Caco-2 (cell line): ENCODE results near the gene IL1RL2. TPM values are rescaled to one million over a fixed set of nuclear protein-coding genes. Genes with fewer than 3 reads are reported as not detected.

Source experiments
- BruUV-seq: library from RNA; stranded (reverse); fragments of 400-500 nt; replicated peaks from 2 replicates; lab custom pipeline; 2021; lab: Mats Ljungman, UMichigan
- CTCF ChIA-PET: fragments of 300-600 bp; sonication (Branson Sonifier 250); formaldehyde crosslinking; loops from one replicate; lab custom pipeline; 2022; ENCODE audit warnings: antibody characterized with exemption; lab: Charles Lee
- POLR2A ChIA-PET: fragments of 300-600 bp; sonication (Branson Sonifier 250); formaldehyde crosslinking; loops from one replicate; lab custom pipeline; 2022; ENCODE audit warnings: antibody characterized with exemption; lab: Charles Lee
- DNase-seq, 2 experiments: peaks; one replicate each; pipeline versions ENCODE4 v3.0.0 to v3.0.0-alpha.2; 2020 to 2022
- H3K27me3 ChIP-seq: replicated peaks from 2 replicates; pipeline ENCODE4 v1.6.0; 2011; ENCODE audit warnings: low read length; ENCODE audit not compliant: control insufficient read depth, insufficient read depth
- H3K36me3 ChIP-seq: 2 replicates; pipeline ENCODE4 v1.5.1; 2011; ENCODE audit warnings: low read length; ENCODE audit not compliant: control insufficient read depth, insufficient read depth
- H3K4me1 ChIP-seq: fragments of 250-450 bp; sonication (Bioruptor Pico); 2 replicates; pipeline ENCODE4 v1.5.1; 2020; ENCODE audit warnings: mild to moderate bottlenecking
- H3K4me3 ChIP-seq: 2 replicates; pipeline ENCODE4 v1.5.1; 2011; ENCODE audit warnings: low read depth, mild to moderate bottlenecking, control low read depth, low read length
- H3K9me3 ChIP-seq: fragments of 250-450 bp; sonication (Bioruptor Pico); 2 replicates; pipeline ENCODE4 v1.5.1; 2020; ENCODE audit warnings: mild to moderate bottlenecking, moderate library complexity
- H3K27ac Mint-ChIP-seq: one replicate; pipeline ENCODE4 v1.8.0; 2022; ENCODE audit warnings: mixed read lengths; ENCODE audit not compliant: unreplicated experiment
- H3K27me3 Mint-ChIP-seq: one replicate; pipeline ENCODE4 v1.8.0; 2022; ENCODE audit warnings: mixed read lengths; ENCODE audit not compliant: insufficient read depth, unreplicated experiment
- H3K36me3 Mint-ChIP-seq: one replicate; pipeline ENCODE4 v1.8.0; 2022; ENCODE audit warnings: mild to moderate bottlenecking, mixed read lengths; ENCODE audit not compliant: insufficient read depth, unreplicated experiment
- H3K4me1 Mint-ChIP-seq: one replicate; pipeline ENCODE4 v1.8.0; 2022; ENCODE audit warnings: low read depth, mixed read lengths; ENCODE audit not compliant: unreplicated experiment
- H3K4me3 Mint-ChIP-seq: one replicate; pipeline ENCODE4 v1.8.0; 2022; ENCODE audit warnings: mild to moderate bottlenecking, moderate library complexity, mixed read lengths; ENCODE audit not compliant: unreplicated experiment
- H3K9me3 Mint-ChIP-seq: one replicate; pipeline ENCODE4 v1.8.0; 2022; ENCODE audit warnings: mixed read lengths; ENCODE audit not compliant: unreplicated experiment
- CTCF ChIP-seq, 2 experiments: fragments of 200-600 bp in 1 of 2; IDR thresholded peaks; 1 replicate in 1 of 2; 2 replicates in 1 of 2; pipeline versions ENCODE4 v1.5.1 to v1.8.0; 2011 to 2022; ENCODE audit warnings: antibody characterized with exemption in 1 of 2, control low read depth in 1 of 2, inconsistent platforms in 1 of 2, low read depth in 1 of 2, low read length in 1 of 2, mild to moderate bottlenecking in 1 of 2, moderate library complexity in 1 of 2; ENCODE audit not compliant: insufficient read depth in 1 of 2, severe bottlenecking in 1 of 2, unreplicated experiment in 1 of 2
- intact Hi-C: fragments of 100-400 bp; cut with micrococcal nuclease; formaldehyde crosslinking; loops from one replicate; pipeline ENCODE4 v1.10.0; 2022; ENCODE audit not compliant: unreplicated experiment
- total RNA-seq: library from RNA; stranded (reverse); gene quantifications from 2 replicates; pipeline ENCODE4 v1.2.3, GENCODE V29; 2022

The IL1RL2 gene
- total RNA-seq, 1 experiment from 2014 or later = not detected

DNA sequence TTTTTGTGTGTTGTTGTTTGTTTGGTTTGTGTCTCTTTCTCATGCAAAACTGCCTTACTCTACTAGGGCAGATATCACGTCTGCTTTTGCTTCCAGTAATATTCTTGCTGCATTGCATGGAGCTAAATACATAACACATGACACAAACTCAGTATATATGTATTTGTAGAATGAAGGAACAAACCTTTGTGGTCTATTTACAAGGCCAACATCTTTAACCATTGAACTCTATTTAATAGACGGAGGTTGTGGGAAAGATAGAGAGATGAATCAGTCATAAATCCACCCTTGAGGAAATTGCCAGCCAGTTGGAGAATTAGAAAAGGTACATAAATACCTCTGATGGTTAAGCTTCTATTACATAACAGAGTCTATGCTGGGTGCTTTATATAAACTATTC is 98.5 kb downstream of the IL1RL2 start:
- Mint-ChIP-seq H3K4me3 (no peak overlapping the region), H3K9me3 (no peaks in the 10 kb centered on the region), H3K27ac (no peak overlapping the region), H3K36me3 (no peaks in the 10 kb centered on the region), H3K4me1 (no peaks in the 10 kb centered on the region), H3K27me3 (peaks cover 10% of the 10 kb centered on the region)
- ChIA-PET POLR2A (no interaction called here), CTCF (no interaction called here)
- no peaks in the 10 kb centered on the region for H3K27me3 ChIP-seq
- no TSS peak for BruUV-seq
- DNase-seq = no peak
- no peak for TF ChIP-seq CTCF (IDR thresholded peaks at IDR 0.05; ENCODE audit: insufficient read depth in 1 of 2, low read depth in 1 of 2, low read length in 1 of 2, severe bottlenecking in 1 of 2, unreplicated experiment in 1 of 2)
- no peaks in the 10 kb centered on the region for H3K36me3 ChIP-seq
- H3K4me3 ChIP-seq = no peak overlapping the region
- no peaks in the 10 kb centered on the region for H3K9me3 ChIP-seq
- no peaks in the 10 kb centered on the region for H3K4me1 ChIP-seq
- intact Hi-C loops = no loop called here

- Mint-ChIP-seq H3K27ac (no peak overlapping the region), H3K4me3 (no peak overlapping the region), H3K9me3 (no peaks in the 10 kb centered on the region), H3K4me1 (no peaks in the 10 kb centered on the region), H3K27me3 (peaks cover 13% of the 10 kb centered on the region), H3K36me3 (no peaks in the 10 kb centered on the region)
- no peak for TF ChIP-seq CTCF (IDR thresholded peaks at IDR 0.05; ENCODE audit: insufficient read depth in 1 of 2, low read depth in 1 of 2, low read length in 1 of 2, severe bottlenecking in 1 of 2, unreplicated experiment in 1 of 2)
- CTCF ChIA-PET = no interaction called here
- BruUV-seq = no TSS peak
- Histone ChIP-seq H3K36me3 (no peaks in the 10 kb centered on the region), H3K9me3 (no peaks in the 10 kb centered on the region), H3K27me3 (no peaks in the 10 kb centered on the region), H3K4me1 (no peaks in the 10 kb centered on the region), H3K4me3 (no peak overlapping the region)
- POLR2A ChIA-PET = no interaction called here
- intact Hi-C loops = no loop called here
- DNase-seq = no peak
These were observed 99.2 kb downstream of the IL1RL2 start for GRCh38 chr2:102286041-102286440.

DNA sequence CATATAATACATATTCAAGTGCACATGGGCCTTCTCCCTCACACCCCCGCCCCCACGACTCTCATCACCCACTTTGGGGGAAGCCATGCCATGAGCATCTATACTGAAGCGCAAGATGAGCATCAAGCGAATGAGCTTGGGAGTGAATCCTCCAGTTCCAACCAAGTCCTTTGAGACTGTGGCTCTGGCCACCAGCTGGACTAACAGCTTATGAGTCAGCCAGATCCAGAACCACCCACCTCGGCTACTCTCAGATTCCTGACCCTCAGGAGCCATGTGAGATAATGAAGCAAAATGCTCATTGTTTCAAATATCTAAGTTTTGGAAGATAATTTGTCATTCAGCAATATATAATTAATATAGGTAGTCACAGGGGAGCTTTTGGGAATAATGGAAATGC is 102.3 kb downstream of the IL1RL2 start:
- no TSS peak for BruUV-seq
- ChIA-PET POLR2A (no interaction called here), CTCF (no interaction called here)
- Mint-ChIP-seq H3K9me3 (no peaks in the 10 kb centered on the region), H3K27me3 (peaks cover 17% of the 10 kb centered on the region), H3K4me3 (no peak overlapping the region), H3K27ac (no peak overlapping the region), H3K4me1 (no peaks in the 10 kb centered on the region), H3K36me3 (no peaks in the 10 kb centered on the region)
- DNase-seq = no peak
- H3K9me3 ChIP-seq = no peaks in the 10 kb centered on the region
- intact Hi-C loops = no loop called here
- H3K4me1 ChIP-seq = no peaks in the 10 kb centered on the region
- TF ChIP-seq CTCF (IDR thresholded peaks at IDR 0.05; ENCODE audit: insufficient read depth in 1 of 2, low read depth in 1 of 2, low read length in 1 of 2, severe bottlenecking in 1 of 2, unreplicated experiment in 1 of 2) = no peak
- no peaks in the 10 kb centered on the region for H3K27me3 ChIP-seq
- no peaks in the 10 kb centered on the region for H3K36me3 ChIP-seq
- H3K4me3 ChIP-seq = no peak overlapping the region

Other genes starting within 250 kb of the IL1RL2 start
- gene IL1R2, start 195.1 kb upstream of the IL1RL2 start, total RNA-seq = 10.1 and 15.5 TPM in 2 replicates
- gene IL1R1, start 44.3 kb upstream of the IL1RL2 start, total RNA-seq = 23.5 and 25.0 TPM in 2 replicates
- not detected in 2 replicates for gene IL1RL1, start 124.5 kb downstream of the IL1RL2 start, total RNA-seq
- gene IL18R1, start 168.8 kb downstream of the IL1RL2 start, total RNA-seq = not detected in 2 replicates
- gene IL18RAP, start 236.1 kb downstream of the IL1RL2 start, total RNA-seq = not detected in 2 replicates